Natural killer cell (primary cell): Measurements from ENCODE around the gene TPRX2. TPM values are rescaled to one million over a fixed set of nuclear protein-coding genes. Genes with fewer than 3 reads are reported as not detected.
"Not testable (repeated sequence)": the region's sequence is repeated elsewhere in the genome, so short reads cannot be mapped to it uniquely, and the experiment has no call there.

Experiments used
- ATAC-seq, 3 donors: fragments of 150-1000 bp in 2 of 3; fragments of 200-7000 bp in 1 of 3; cut with Tn5 transposase; 1 replicate in 1 of 3; 2 replicates in 2 of 3; pipeline ENCODE4 v1.10.0; 2021; ENCODE audit warnings: mild to moderate bottlenecking in 2 of 3, moderate library complexity in 2 of 3
- DNase-seq, 2 donors: peaks; one replicate each; pipeline versions ENCODE4 v3.0.0 to v3.0.0-alpha.2; 2013 to 2021; ENCODE audit warnings: mixed read lengths in 1 of 2
- H3K27ac ChIP-seq: one replicate; pipeline ENCODE4 v1.5.1; 2013; ENCODE audit warnings: mild to moderate bottlenecking, low read length
- H3K27me3 ChIP-seq: one replicate; pipeline ENCODE4 v1.6.1; 2013; ENCODE audit warnings: low read length; ENCODE audit not compliant: control insufficient read depth, insufficient read depth
- H3K36me3 ChIP-seq: one replicate; pipeline ENCODE4 v1.6.1; 2013; ENCODE audit warnings: low read length; ENCODE audit not compliant: control insufficient read depth, insufficient read depth
- H3K4me1 ChIP-seq: one replicate; pipeline ENCODE4 v1.6.1; 2013; ENCODE audit warnings: low read length; ENCODE audit not compliant: control insufficient read depth, insufficient read depth
- H3K4me3 ChIP-seq: one replicate; pipeline ENCODE4 v1.5.1; 2013; ENCODE audit warnings: low read length
- H3K9me3 ChIP-seq: one replicate; pipeline ENCODE4 v1.6.1; 2013; ENCODE audit warnings: low read length; ENCODE audit not compliant: control insufficient read depth, insufficient read depth
- H3K27ac Mint-ChIP-seq, 2 donors: one replicate each; pipeline ENCODE4 v1.8.0; 2022; ENCODE audit warnings: mild to moderate bottlenecking in 2 of 2, mixed read lengths in 2 of 2, moderate library complexity in 1 of 2
- H3K27me3 Mint-ChIP-seq, 2 donors: one replicate each; pipeline ENCODE4 v1.8.0; 2022; ENCODE audit warnings: low read depth in 2 of 2, mixed read lengths in 2 of 2
- H3K36me3 Mint-ChIP-seq: one replicate; pipeline ENCODE4 v1.8.0; 2022; ENCODE audit warnings: mixed read lengths
- H3K4me1 Mint-ChIP-seq, 2 donors: one replicate each; pipeline ENCODE4 v1.8.0; 2022; ENCODE audit warnings: mixed read lengths in 2 of 2
- H3K4me3 Mint-ChIP-seq: one replicate; pipeline ENCODE4 v1.8.0; 2022; ENCODE audit warnings: mild to moderate bottlenecking, moderate library complexity, mixed read lengths
- H3K9me3 Mint-ChIP-seq, 2 donors: one replicate each; pipeline ENCODE4 v1.8.0; 2022; ENCODE audit warnings: mixed read lengths in 2 of 2
- WGBS: methylation state at CpG from one replicate; pipeline ENCODE4 v1.1.7; 2013; ENCODE audit warnings: missing lambda C conversion rate; ENCODE audit not compliant: insufficient coverage; 5-methylcytosine and 5-hydroxymethylcytosine counted together
- intact Hi-C: fragments of 100-400 bp; cut with micrococcal nuclease; formaldehyde crosslinking; loops from one replicate; pipeline ENCODE4 v1.14.2; 2022
- total RNA-seq, 4 donors: library from RNA; stranded (reverse); fragments of 120-200 nt in 1 of 4; gene quantifications; one replicate each; pipeline versions ENCODE4 v1.2.3 to v1.2.4, GENCODE V29; 2013 to 2022
- TF ChIP-seq, protein P1 (sequence below): fragments of 200-600 bp; IDR thresholded peaks from one replicate; pipeline ENCODE4 v1.8.0; 2022; ENCODE audit warnings: antibody characterized with exemption

The TPRX2 gene
- total RNA-seq, 3 donors from 2014 or later (not counting 1 experiment from before 2014, with no cell fraction given) = not detected

DNA sequence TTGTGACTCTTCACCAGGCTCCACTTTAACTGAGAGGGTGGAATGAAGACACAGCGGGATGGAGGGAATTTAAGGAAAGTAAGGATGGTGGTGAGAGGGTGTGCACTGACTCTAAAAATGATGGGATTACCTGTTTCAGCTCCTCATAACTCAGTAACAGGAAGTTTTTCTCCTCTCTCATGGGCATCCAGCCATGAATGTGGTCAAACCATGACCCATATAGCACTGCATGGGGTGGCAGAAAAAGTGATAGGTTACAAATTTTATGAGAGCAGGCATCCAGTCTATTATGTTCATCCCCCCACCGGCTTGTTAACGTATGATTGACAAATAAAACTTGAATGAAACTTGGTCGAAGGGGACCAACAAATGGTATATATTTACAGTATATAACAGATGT lies 19.9 kb downstream of the TPRX2 start:
- peaks cover 2% of the 10 kb centered on the region in 2 donors for H3K9me3 Mint-ChIP-seq
- DNase-seq = no peak
- intact Hi-C loops = no loop called here
- Histone ChIP-seq H3K36me3 (no peaks in the 10 kb centered on the region), H3K27ac (no peak overlapping the region), H3K27me3 (no peaks in the 10 kb centered on the region), H3K9me3 (no peaks in the 10 kb centered on the region), H3K4me3 (no peak overlapping the region), H3K4me1 (no peaks in the 10 kb centered on the region)
- H3K4me1 Mint-ChIP-seq = no peaks in the 10 kb centered on the region
- no peaks in the 10 kb centered on the region for H3K36me3 Mint-ChIP-seq
- TF ChIP-seq, protein P1, sequence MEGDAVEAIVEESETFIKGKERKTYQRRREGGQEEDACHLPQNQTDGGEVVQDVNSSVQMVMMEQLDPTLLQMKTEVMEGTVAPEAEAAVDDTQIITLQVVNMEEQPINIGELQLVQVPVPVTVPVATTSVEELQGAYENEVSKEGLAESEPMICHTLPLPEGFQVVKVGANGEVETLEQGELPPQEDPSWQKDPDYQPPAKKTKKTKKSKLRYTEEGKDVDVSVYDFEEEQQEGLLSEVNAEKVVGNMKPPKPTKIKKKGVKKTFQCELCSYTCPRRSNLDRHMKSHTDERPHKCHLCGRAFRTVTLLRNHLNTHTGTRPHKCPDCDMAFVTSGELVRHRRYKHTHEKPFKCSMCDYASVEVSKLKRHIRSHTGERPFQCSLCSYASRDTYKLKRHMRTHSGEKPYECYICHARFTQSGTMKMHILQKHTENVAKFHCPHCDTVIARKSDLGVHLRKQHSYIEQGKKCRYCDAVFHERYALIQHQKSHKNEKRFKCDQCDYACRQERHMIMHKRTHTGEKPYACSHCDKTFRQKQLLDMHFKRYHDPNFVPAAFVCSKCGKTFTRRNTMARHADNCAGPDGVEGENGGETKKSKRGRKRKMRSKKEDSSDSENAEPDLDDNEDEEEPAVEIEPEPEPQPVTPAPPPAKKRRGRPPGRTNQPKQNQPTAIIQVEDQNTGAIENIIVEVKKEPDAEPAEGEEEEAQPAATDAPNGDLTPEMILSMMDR = no peak
- peaks cover 8 to 9% of the 10 kb centered on the region in 2 donors for H3K27me3 Mint-ChIP-seq
- 89% methylated on average over 1 of the region's 4 CpGs for WGBS
- no peak for ATAC-seq
- no peak overlapping the region for H3K27ac Mint-ChIP-seq
- H3K4me3 Mint-ChIP-seq = no peak overlapping the region

DNA sequence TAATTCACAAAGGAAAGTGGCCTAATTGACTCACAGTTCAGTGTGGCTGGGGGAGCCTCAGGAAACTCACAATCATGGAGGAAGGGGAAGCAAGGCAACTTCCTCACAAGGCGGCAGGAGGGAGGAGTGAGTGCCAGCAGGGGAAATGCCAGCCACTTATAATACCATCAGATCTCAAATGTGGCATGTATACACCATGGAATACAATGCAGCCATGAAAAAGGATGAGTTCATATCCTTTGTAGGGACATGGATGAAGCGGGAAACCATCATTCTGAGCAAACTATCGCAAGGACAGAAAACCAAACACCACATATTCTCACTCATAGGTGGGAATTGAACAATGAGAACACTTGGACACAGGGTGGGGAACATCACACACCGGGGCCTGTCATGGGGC lies 20.4 kb downstream of the TPRX2 start:
- intact Hi-C loops, H3K27me3 Mint-ChIP-seq, H3K4me3 Mint-ChIP-seq, H3K4me1 Mint-ChIP-seq, H3K27ac ChIP-seq, ATAC-seq, H3K36me3 Mint-ChIP-seq, H3K4me1 ChIP-seq, DNase-seq, H3K9me3 ChIP-seq, H3K4me3 ChIP-seq, H3K27me3 ChIP-seq, H3K27ac Mint-ChIP-seq, H3K9me3 Mint-ChIP-seq, H3K36me3 ChIP-seq: not testable (repeated sequence)
- no CpG with 5 or more reads among the region's 4 CpGs for WGBS

DNA sequence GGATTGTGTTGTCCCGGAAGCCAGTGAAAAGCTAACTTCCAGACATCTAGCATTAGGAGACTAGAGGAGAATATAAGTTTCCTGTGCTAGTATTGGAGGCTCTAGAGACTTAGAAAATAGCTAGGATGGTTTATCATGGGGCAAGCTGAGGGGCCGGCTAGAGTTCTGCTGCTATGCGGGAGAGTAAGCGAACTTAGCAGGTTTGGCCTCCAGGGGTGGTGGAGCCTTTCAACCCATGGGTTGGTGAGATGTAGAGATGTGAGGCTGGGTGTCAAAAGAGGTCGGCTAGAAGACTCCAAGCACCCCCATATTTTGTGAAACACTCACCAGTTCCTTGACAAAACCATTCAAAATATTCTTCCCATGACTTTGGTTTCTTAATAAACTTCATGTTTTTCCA lies 22.7 kb downstream of the TPRX2 start:
- H3K27me3 ChIP-seq = no peaks in the 10 kb centered on the region
- H3K4me3 ChIP-seq = no peak overlapping the region
- intact Hi-C loops = no loop called here
- no peak for ATAC-seq
- no peaks in the 10 kb centered on the region for H3K9me3 ChIP-seq
- DNase-seq = no peak
- H3K27ac ChIP-seq = no peak overlapping the region
- Mint-ChIP-seq H3K27ac (no peak overlapping the region), H3K9me3 (peaks cover 2% of the 10 kb centered on the region in 2 donors), H3K4me1 (no peaks in the 10 kb centered on the region), H3K27me3 (peaks cover 10 to 20% of the 10 kb centered on the region in 2 donors), H3K4me3 (no peak overlapping the region), H3K36me3 (no peaks in the 10 kb centered on the region)
- TF ChIP-seq, protein P1 = no peak
- H3K36me3 ChIP-seq = no peaks in the 10 kb centered on the region
- no peaks in the 10 kb centered on the region for H3K4me1 ChIP-seq
- WGBS = 81% methylated on average over 5 of the region's 5 CpGs

DNA sequence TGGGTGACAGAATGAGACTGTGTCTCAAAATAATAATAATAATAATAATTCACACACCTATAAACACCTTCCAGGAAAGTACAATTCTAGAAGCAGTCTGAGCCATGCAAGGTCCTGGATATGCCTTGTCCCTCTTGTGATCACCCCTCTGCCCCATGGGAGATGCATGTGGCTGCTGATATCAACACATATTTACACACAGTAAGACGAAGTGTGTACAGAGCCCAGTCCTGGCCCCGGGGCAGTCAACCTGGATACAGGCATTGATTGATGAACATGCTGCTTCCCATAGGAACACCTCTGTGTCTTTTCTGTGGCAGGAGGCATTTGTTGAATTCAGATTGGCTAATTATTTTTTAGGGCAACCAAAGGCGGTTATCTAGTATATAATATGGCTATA lies 23.9 kb downstream of the TPRX2 start:
- TF ChIP-seq, protein P1 = no peak
- Histone ChIP-seq H3K9me3 (no peaks in the 10 kb centered on the region), H3K27me3 (no peaks in the 10 kb centered on the region), H3K4me1 (no peaks in the 10 kb centered on the region), H3K4me3 (no peak overlapping the region), H3K36me3 (no peaks in the 10 kb centered on the region), H3K27ac (no peak overlapping the region)
- intact Hi-C loops = no loop called here
- H3K36me3 Mint-ChIP-seq = no peaks in the 10 kb centered on the region
- peaks cover 10 to 20% of the 10 kb centered on the region in 2 donors for H3K27me3 Mint-ChIP-seq
- H3K27ac Mint-ChIP-seq = no peak overlapping the region
- DNase-seq = no peak
- WGBS = 90% methylated on average over 2 of the region's 3 CpGs
- H3K4me1 Mint-ChIP-seq = no peaks in the 10 kb centered on the region
- H3K9me3 Mint-ChIP-seq = peaks cover 2% of the 10 kb centered on the region in 2 donors
- ATAC-seq = no peak
- no peak overlapping the region for H3K4me3 Mint-ChIP-seq
